Testis (tissue), 2 donors: ENCODE data around the gene DCST2.

Experiments
- POLR2A ChIP-seq: fragments of 450-650 bp; IDR thresholded peaks from one replicate; pipeline ENCODE4 v1.6.1; 2017; ENCODE audit warnings: antibody characterized with exemption, mild to moderate bottlenecking, moderate library complexity
- TF ChIP-seq, protein P1 (sequence below), 3 experiments: fragments of 450-650 bp in 2 of 3; fragments of 200-600 bp in 1 of 3; sonication (generic) in 1 of 3; IDR thresholded peaks; one replicate each; pipeline ENCODE4 v1.5.1; 2016 to 2019; ENCODE audit warnings: antibody characterized with exemption in 3 of 3, mild to moderate bottlenecking in 2 of 3, moderate library complexity in 1 of 3

DNA sequence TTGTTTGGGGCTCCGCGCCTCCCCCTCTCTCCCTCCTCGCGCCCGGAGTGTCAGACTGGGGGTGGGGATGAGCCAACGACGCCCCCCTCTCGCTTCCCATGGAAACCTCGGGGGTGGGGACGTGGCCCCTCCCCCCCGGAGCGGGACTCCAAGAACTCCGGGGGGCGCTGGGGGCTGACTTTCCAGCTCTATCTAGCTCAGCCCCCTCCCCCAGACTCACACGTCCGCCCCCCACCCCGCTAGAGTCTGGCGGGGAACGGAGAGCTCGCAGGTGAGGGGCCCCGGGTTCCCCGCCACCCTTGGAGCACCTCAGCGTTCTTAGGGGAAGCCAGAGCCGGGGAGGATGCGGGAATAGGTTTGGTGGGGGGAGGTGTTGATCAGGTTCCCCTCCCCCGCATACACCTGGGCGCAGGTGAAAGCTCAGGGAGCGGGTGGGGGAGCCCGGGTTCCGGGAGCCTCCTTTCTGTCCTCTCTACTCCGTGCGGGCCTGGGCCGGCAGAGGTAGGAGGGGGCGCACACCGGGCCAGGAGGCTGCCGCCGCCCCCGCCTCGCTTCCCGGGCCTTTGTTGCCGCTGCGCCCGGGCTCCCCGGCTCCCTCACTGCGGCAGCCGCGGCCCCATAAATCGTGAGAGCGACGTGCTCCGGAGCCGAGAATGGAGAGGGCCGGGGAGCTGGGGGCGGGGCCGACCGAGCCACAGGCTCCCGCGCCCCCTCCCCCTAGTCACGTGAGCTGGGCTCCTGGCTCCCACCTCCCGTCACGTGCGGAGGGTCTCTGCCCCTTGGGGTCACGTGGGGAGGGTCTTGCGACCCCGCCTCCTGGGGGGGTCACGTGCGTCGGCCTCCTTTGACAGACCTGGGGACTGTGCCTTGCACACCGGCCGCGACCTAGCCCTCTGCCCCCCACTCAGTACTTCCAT, 47.0 kb upstream of the DCST2 start:
- TF ChIP-seq POLR2A: no peak
- TF ChIP-seq, protein P1, sequence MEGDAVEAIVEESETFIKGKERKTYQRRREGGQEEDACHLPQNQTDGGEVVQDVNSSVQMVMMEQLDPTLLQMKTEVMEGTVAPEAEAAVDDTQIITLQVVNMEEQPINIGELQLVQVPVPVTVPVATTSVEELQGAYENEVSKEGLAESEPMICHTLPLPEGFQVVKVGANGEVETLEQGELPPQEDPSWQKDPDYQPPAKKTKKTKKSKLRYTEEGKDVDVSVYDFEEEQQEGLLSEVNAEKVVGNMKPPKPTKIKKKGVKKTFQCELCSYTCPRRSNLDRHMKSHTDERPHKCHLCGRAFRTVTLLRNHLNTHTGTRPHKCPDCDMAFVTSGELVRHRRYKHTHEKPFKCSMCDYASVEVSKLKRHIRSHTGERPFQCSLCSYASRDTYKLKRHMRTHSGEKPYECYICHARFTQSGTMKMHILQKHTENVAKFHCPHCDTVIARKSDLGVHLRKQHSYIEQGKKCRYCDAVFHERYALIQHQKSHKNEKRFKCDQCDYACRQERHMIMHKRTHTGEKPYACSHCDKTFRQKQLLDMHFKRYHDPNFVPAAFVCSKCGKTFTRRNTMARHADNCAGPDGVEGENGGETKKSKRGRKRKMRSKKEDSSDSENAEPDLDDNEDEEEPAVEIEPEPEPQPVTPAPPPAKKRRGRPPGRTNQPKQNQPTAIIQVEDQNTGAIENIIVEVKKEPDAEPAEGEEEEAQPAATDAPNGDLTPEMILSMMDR (IDR thresholded peaks at IDR 0.05): no peak
